Activated B cell treated with CpG ODN at 0.5 μM for 24 hours (primary cell): Measurements from ENCODE around the gene CDHR5. TPM values are rescaled to one million over a fixed set of nuclear protein-coding genes. Genes with fewer than 3 reads are reported as not detected.
A peak's percentile ranks its signal among the peaks of the same experiment; 100 is the strongest.

Source experiments
- ATAC-seq: fragments of 200-7000 bp; cut with Tn5 transposase; one replicate; pipeline ENCODE4 v1.10.0; 2021; ENCODE audit warnings: low read depth, mild to moderate bottlenecking, moderate library complexity
- CTCF ChIA-PET: fragments of 350-600 bp; sonication (Branson Sonifier 250); formaldehyde crosslinking; loops from one replicate; lab custom pipeline; 2021; ENCODE audit warnings: antibody characterized with exemption; lab: Charles Lee
- POLR2A ChIA-PET: fragments of 350-600 bp; sonication (Branson Sonifier 250); formaldehyde crosslinking; loops from one replicate; lab custom pipeline; 2021; ENCODE audit warnings: antibody characterized with exemption; lab: Charles Lee
- DNase-seq: peaks from one replicate; pipeline ENCODE4 v3.0.0; 2022
- H3K27ac Mint-ChIP-seq: one replicate; pipeline ENCODE4 v1.8.0; 2020; ENCODE audit warnings: mixed read lengths
- H3K27me3 Mint-ChIP-seq: one replicate; pipeline ENCODE4 v1.8.0; 2021; ENCODE audit warnings: mixed read lengths
- H3K36me3 Mint-ChIP-seq: one replicate; pipeline ENCODE4 v1.8.0; 2021; ENCODE audit warnings: low read depth, mixed read lengths
- H3K4me1 Mint-ChIP-seq: one replicate; pipeline ENCODE4 v1.8.0; 2021; ENCODE audit warnings: mixed read lengths
- H3K4me3 Mint-ChIP-seq: one replicate; pipeline ENCODE4 v1.8.0; 2020; ENCODE audit warnings: mild to moderate bottlenecking, mixed read lengths
- H3K9me3 Mint-ChIP-seq: one replicate; pipeline ENCODE4 v1.8.0; 2020; ENCODE audit warnings: mixed read lengths
- CTCF ChIP-seq: fragments of 200-600 bp; IDR thresholded peaks from one replicate; pipeline ENCODE4 v1.8.0; 2022; ENCODE audit warnings: antibody characterized with exemption, mild to moderate bottlenecking
- intact Hi-C: fragments of 100-400 bp; cut with micrococcal nuclease; formaldehyde crosslinking; loops from one replicate; pipeline ENCODE4 v1.15.1; 2024
- total RNA-seq: library from RNA; stranded (reverse); gene quantifications from 2 replicates; pipeline ENCODE4 v1.2.3, GENCODE V29; 2022

Gene CDHR5
- total RNA-seq, 1 donor from 2014 or later: not detected

GRCh38 chr11:571802-572185, 53.0 kb downstream of the CDHR5 start:
- peaks cover 3% of the 10 kb centered on the region for H3K36me3 Mint-ChIP-seq
- no peak for DNase-seq
- ChIA-PET POLR2A (no interaction called here), CTCF (no interaction called here)
- H3K27me3 Mint-ChIP-seq: peaks cover 10% of the 10 kb centered on the region
- H3K27ac Mint-ChIP-seq: no peak overlapping the region
- H3K4me1 Mint-ChIP-seq: peaks cover 12% of the 10 kb centered on the region
- ATAC-seq: no peak
- H3K4me3 Mint-ChIP-seq: no peak overlapping the region
- no peaks in the 10 kb centered on the region for H3K9me3 Mint-ChIP-seq
- no peak for TF ChIP-seq CTCF
- intact Hi-C loops: no loop called here

DNA sequence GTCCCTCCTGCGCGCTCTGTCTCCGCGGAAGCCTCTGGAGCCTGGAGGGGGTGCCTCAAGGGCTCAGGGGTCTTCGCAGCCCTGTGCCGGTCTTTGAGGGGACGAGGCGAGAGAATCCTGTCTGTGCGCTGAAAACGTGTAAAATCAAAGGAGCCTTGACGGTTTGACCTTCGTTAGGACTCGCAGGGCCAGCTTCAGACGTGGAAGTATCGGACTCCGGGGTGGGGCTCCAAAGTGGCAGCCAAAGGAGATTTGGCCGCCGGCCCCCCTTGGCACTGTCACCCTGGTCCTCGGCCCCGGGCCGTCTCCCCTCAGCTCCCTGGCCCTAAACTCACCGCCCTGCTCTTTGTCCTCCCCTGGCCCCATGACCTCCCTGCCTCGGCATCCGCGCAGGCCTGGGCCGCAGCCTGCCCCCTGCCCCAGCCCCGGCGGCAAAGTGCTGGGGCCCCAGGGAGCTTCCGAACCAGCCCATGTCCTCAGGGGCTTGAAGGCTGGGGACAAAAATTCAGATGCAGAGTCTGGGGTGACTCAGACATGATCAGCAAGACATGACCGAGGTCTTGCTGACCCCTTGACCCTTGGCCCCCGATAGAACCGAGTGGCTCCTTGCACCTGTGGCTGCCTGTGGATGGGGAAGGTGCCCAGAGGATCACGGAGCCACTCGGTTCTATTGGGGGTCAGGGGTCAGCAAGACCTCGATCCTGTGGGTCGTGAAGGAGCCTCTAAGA, 55.4 kb downstream of the CDHR5 start:
- intact Hi-C loops: loop anchor here (2.0 kb wide), 6 partner anchors 33 to 227 kb away; partner anchors contain the start of genes LRRC56 and RNH1
- CTCF ChIA-PET: interaction anchor here (1.9 kb wide), 1 partner anchor 14 kb away, joined by 6 read pairs; no protein-coding TSS in a partner anchor

DNA sequence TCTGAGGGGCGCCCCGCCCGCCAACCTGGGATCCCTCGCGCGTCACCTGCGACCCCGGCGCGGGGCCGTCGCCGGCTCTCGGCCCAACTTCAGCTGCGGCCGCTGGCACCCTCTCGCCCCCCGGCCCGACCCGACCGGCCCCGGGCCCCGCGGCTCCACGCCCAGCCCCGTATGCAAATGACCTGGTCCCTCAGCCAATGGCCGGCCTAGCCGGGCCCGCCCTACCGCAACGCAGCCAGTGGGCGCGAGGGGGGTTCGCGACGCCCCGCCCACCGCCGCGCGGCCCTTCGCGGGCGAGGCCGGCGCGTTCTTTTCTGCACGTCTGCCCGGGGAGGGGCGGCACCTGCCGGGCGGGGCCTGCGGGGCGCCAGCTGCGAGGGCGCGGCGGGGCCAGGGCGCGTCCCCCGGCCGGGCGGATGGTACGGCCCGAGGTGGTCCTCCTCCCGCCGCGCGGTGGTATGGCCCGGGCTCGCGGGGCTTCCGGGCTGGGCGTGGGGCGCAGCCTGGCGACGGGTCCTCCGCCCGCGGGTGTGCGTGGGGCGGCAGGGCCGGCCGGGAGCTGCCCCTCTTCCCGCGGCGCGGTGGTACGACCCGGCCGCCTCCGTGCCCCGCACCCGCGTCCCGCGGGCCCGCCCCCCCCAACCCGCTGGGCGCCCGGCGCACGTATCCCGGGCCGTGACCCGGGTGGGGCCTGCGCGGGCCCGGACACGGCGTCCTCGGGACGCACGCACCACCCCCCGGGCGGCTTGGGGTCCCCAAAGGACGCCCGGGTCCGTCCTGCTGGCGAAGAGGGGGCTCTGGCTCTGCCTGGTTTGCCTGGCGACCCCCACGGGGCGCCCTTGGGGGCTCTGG, 56.2 kb downstream of the CDHR5 start:
- Mint-ChIP-seq H3K4me1 (peaks cover 7% of the 10 kb centered on the region), H3K27me3 (no peaks in the 10 kb centered on the region), H3K9me3 (no peaks in the 10 kb centered on the region), H3K36me3 (peaks cover 4% of the 10 kb centered on the region), H3K4me3 (peak overlapping the region; percentile 79), H3K27ac (peak overlapping the region; percentile 41)
- ChIA-PET POLR2A (interaction anchor here (0.6 to 1.9 kb wide), 7 partner anchors 14 to 241 kb away, joined by 3 to 9 read pairs (median 5); partner anchors contain the start of genes HRAS, IRF7, LRRC56 and RNH1), CTCF (interaction anchor here (1.9 kb wide), 1 partner anchor 14 kb away, joined by 6 read pairs; no protein-coding TSS in a partner anchor)
- intact Hi-C loops: loop anchor here (1.0 to 2.0 kb wide), 8 partner anchors 8 to 228 kb away; partner anchors contain the start of genes LMNTD2, LRRC56, PHRF1 and RASSF7
- no peak for TF ChIP-seq CTCF
- DNase-seq (peak; percentile 96), ATAC-seq (peak; percentile 93)

More for the DNA sequence above, 55.4 kb downstream of the CDHR5 start:
- no peak for TF ChIP-seq CTCF
- Mint-ChIP-seq H3K36me3 (no peaks in the 10 kb centered on the region), H3K4me3 (peak overlapping the region; percentile 79), H3K27ac (peak overlapping the region; percentile 41), H3K27me3 (peaks cover 3% of the 10 kb centered on the region), H3K9me3 (no peaks in the 10 kb centered on the region), H3K4me1 (peaks cover 7% of the 10 kb centered on the region)
- no peak for ATAC-seq
- DNase-seq: no peak
- POLR2A ChIA-PET: interaction anchor here (0.6 to 1.9 kb wide), 4 partner anchors 14 to 240 kb away, joined by 3 to 7 read pairs (median 6); partner anchors contain the start of genes IRF7 and RPLP2

DNA sequence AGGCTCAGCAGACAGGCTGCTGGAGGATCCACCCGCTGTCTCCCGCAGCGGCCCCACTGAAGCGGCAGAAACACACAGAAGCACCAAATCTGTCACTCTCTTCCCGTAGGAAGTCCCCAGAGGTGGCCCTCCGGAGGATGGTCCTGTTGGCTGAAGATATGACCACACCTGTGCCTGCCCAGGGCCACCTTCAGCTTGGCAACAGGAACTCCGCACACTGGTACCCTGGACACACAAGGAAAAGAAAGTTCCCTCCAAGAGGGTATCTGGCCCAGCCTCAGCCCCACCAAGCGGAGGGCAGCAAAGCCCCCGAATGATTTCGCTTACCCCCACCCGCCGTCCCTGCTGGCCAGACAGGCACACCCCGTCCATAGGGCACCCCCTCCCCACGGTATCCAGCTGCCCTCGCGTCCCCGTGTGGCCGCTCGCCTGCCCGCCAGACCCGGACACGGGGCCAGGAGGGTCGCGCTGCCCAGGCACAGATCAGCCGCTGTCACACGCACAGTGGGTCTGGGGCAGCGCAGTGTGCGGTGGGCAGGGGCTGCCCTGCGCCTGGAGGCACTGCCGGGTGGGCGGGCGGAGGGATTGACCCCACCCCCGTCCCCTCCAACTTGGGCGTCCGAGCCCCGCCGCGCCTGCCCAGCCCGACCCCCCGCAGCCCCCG, 57.0 kb downstream of the CDHR5 start:
- CTCF ChIA-PET: interaction anchor here (1.9 kb wide), 1 partner anchor 13 kb away, joined by 6 read pairs; no protein-coding TSS in a partner anchor
- H3K27ac Mint-ChIP-seq: no peak overlapping the region
- H3K36me3 Mint-ChIP-seq: peaks cover 5% of the 10 kb centered on the region
- H3K4me3 Mint-ChIP-seq: peak overlapping the region; percentile 73
- intact Hi-C loops: loop anchor here (1.0 to 2.0 kb wide), 8 partner anchors 7 to 229 kb away; partner anchors contain the start of genes LMNTD2, LRRC56, PHRF1 and RASSF7
- ATAC-seq (peak; percentile 1), DNase-seq (no peak)
- no peaks in the 10 kb centered on the region for H3K9me3 Mint-ChIP-seq
- no peak for TF ChIP-seq CTCF
- peaks cover 7% of the 10 kb centered on the region for H3K4me1 Mint-ChIP-seq
- POLR2A ChIA-PET: interaction anchor here (0.6 to 1.9 kb wide), 6 partner anchors 13 to 242 kb away, joined by 3 to 9 read pairs (median 6); partner anchors contain the start of genes HRAS, IRF7, LRRC56 and RNH1
- no peaks in the 10 kb centered on the region for H3K27me3 Mint-ChIP-seq
